HEK293 (cell line): ENCODE data around the gene TOPBP1.

Experiments used
- CTCF ChIA-PET: fragments of 350-600 bp; formaldehyde crosslinking; extraction: SDS; loops from one replicate; lab custom pipeline; 2021; ENCODE audit warnings: antibody characterized with exemption; lab: Yijun Ruan, JAX
- POLR2A ChIA-PET: fragments of 300-600 bp; formaldehyde crosslinking; extraction: SDS; loops from one replicate; lab custom pipeline; 2020; ENCODE audit warnings: antibody characterized with exemption, inconsistent platforms; lab: Yijun Ruan, JAX
- H3K27ac ChIP-seq: fragments of 200-500 bp; sonication (Bioruptor generic); 2 replicates; pipeline ENCODE4 v1.5.1; 2014; ENCODE audit warnings: low read depth, low read length, control low read depth, inconsistent platforms; ENCODE audit errors: extremely low read depth
- H3K36me3 ChIP-seq, 2 experiments: fragments of 200-500 bp in 1 of 2; sonication (Bioruptor generic) in 1 of 2; 1 replicate in 1 of 2; 2 replicates in 1 of 2; pipeline ENCODE4 v1.5.1; 2014 to 2017; ENCODE audit warnings: inconsistent platforms in 2 of 2, low read length in 2 of 2; ENCODE audit not compliant: control insufficient read depth in 2 of 2, insufficient read depth in 1 of 2
- H3K4me1 ChIP-seq: fragments of 200-500 bp; sonication (Bioruptor generic); 2 replicates; pipeline ENCODE4 v1.5.1; 2014; ENCODE audit warnings: mild to moderate bottlenecking, low read length, inconsistent platforms; ENCODE audit not compliant: control insufficient read depth, insufficient read depth
- H3K4me3 ChIP-seq: 2 replicates; pipeline ENCODE4 v1.5.1; 2011; ENCODE audit warnings: low read depth, mild to moderate bottlenecking, control low read depth, low read length, moderate library complexity
- H3K9me3 ChIP-seq: fragments of 200-500 bp; sonication (Bioruptor generic); 2 replicates; pipeline ENCODE4 v1.5.1; 2014; ENCODE audit warnings: low read depth, low read length, inconsistent platforms; ENCODE audit not compliant: control insufficient read depth, insufficient read depth
- ZFHX2 ChIP-seq: fragments of 450-650 bp; formaldehyde crosslinking; conservative IDR thresholded peaks from 2 replicates; pipeline ENCODE4 v1.5.1; 2016; ENCODE audit warnings: missing biosample characterization, missing genetic modification characterization
- ZNF174 ChIP-seq: fragments of 450-650 bp; formaldehyde crosslinking; IDR thresholded peaks from 2 replicates; pipeline ENCODE4 v1.5.0; 2017; ENCODE audit warnings: missing biosample characterization, mild to moderate bottlenecking, missing genetic modification characterization
- ZNF292 ChIP-seq: fragments of 450-650 bp; formaldehyde crosslinking; IDR thresholded peaks from 2 replicates; pipeline ENCODE4 v1.5.1; 2016; ENCODE audit warnings: low read depth, missing biosample characterization, missing genetic modification characterization, borderline replicate concordance
- ZNF521 ChIP-seq: fragments of 450-650 bp; formaldehyde crosslinking; IDR thresholded peaks from 2 replicates; pipeline ENCODE4 v1.5.1; 2017; ENCODE audit warnings: missing biosample characterization, mild to moderate bottlenecking, missing genetic modification characterization
- ZNF596 ChIP-seq: fragments of 450-650 bp; IDR thresholded peaks from 2 replicates; pipeline ENCODE4 v1.5.0; 2018; ENCODE audit warnings: missing biosample characterization, mild to moderate bottlenecking, missing genetic modification characterization, moderate library complexity
- ZNF785 ChIP-seq: fragments of 450-650 bp; formaldehyde crosslinking; IDR thresholded peaks from 2 replicates; pipeline ENCODE4 v1.5.1; 2016; ENCODE audit warnings: missing biosample characterization, missing genetic modification characterization
- TF ChIP-seq, protein P1 (sequence below): fragments of 450-650 bp; formaldehyde crosslinking; IDR thresholded peaks from 2 replicates; pipeline ENCODE4 v1.5.1; 2017; ENCODE audit warnings: missing biosample characterization, missing genetic modification characterization
- TF ChIP-seq, protein P2 (sequence below): fragments of 450-650 bp; formaldehyde crosslinking; IDR thresholded peaks from 2 replicates; pipeline ENCODE4 v1.5.1; 2016; ENCODE audit warnings: missing biosample characterization, missing genetic modification characterization, borderline replicate concordance
- TF ChIP-seq, protein P3 (sequence below): fragments of 450-650 bp; formaldehyde crosslinking; IDR thresholded peaks from 2 replicates; pipeline ENCODE4 v1.5.1; 2017; ENCODE audit warnings: missing biosample characterization, missing genetic modification characterization
- TF ChIP-seq, protein P4 (sequence below): fragments of 450-650 bp; formaldehyde crosslinking; IDR thresholded peaks from 2 replicates; pipeline ENCODE4 v1.5.1; 2016; ENCODE audit warnings: missing biosample characterization, missing genetic modification characterization
- TF ChIP-seq, protein P5 (sequence below): fragments of 450-650 bp; formaldehyde crosslinking; IDR thresholded peaks from 2 replicates; pipeline ENCODE4 v1.5.1; 2016; ENCODE audit warnings: missing biosample characterization, missing genetic modification characterization
- TF ChIP-seq, protein P6 (sequence below): fragments of 450-650 bp; formaldehyde crosslinking; IDR thresholded peaks from 2 replicates; pipeline ENCODE4 v1.5.1; 2016; ENCODE audit warnings: missing biosample characterization, missing genetic modification characterization
- TF ChIP-seq, protein P7 (sequence below): fragments of 450-650 bp; formaldehyde crosslinking; IDR thresholded peaks from 2 replicates; pipeline ENCODE4 v1.5.1; 2016; ENCODE audit warnings: missing biosample characterization, missing genetic modification characterization

TOPBP1 gene

DNA sequence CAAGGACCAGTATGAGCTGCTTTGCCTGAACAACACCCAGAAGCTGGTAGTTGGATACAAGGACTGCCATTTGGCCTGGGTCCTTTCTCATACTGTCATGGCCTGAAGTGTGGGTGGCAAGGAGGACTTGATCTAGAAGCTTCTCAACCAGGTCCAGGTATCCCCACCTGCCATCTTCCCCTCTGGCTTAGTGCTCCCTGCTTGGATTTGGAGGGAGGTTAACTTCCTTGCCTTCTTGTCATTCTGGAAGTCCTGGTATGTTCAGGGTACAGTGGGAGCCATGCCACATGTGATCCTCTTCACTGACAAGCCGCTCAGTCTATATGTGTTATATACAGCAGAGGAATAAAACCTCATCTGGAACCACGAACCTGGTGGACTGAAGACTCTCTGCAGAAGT is 37.7 kb upstream of the TOPBP1 start:
- Histone ChIP-seq H3K4me3 (no peak overlapping the region), H3K27ac (no peak overlapping the region), H3K4me1 (no peaks in the 10 kb centered on the region), H3K9me3 (no peaks in the 10 kb centered on the region), H3K36me3 (no peaks in the 10 kb centered on the region)
- ChIA-PET CTCF (no interaction called here), POLR2A (no interaction called here)
- TF ChIP-seq, protein P1, sequence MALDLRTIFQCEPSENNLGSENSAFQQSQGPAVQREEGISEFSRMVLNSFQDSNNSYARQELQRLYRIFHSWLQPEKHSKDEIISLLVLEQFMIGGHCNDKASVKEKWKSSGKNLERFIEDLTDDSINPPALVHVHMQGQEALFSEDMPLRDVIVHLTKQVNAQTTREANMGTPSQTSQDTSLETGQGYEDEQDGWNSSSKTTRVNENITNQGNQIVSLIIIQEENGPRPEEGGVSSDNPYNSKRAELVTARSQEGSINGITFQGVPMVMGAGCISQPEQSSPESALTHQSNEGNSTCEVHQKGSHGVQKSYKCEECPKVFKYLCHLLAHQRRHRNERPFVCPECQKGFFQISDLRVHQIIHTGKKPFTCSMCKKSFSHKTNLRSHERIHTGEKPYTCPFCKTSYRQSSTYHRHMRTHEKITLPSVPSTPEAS (tag by site-specific recombination), result no peak
- no peak for TF ChIP-seq ZNF521 (tag by site-specific recombination)
- TF ChIP-seq, protein P2, sequence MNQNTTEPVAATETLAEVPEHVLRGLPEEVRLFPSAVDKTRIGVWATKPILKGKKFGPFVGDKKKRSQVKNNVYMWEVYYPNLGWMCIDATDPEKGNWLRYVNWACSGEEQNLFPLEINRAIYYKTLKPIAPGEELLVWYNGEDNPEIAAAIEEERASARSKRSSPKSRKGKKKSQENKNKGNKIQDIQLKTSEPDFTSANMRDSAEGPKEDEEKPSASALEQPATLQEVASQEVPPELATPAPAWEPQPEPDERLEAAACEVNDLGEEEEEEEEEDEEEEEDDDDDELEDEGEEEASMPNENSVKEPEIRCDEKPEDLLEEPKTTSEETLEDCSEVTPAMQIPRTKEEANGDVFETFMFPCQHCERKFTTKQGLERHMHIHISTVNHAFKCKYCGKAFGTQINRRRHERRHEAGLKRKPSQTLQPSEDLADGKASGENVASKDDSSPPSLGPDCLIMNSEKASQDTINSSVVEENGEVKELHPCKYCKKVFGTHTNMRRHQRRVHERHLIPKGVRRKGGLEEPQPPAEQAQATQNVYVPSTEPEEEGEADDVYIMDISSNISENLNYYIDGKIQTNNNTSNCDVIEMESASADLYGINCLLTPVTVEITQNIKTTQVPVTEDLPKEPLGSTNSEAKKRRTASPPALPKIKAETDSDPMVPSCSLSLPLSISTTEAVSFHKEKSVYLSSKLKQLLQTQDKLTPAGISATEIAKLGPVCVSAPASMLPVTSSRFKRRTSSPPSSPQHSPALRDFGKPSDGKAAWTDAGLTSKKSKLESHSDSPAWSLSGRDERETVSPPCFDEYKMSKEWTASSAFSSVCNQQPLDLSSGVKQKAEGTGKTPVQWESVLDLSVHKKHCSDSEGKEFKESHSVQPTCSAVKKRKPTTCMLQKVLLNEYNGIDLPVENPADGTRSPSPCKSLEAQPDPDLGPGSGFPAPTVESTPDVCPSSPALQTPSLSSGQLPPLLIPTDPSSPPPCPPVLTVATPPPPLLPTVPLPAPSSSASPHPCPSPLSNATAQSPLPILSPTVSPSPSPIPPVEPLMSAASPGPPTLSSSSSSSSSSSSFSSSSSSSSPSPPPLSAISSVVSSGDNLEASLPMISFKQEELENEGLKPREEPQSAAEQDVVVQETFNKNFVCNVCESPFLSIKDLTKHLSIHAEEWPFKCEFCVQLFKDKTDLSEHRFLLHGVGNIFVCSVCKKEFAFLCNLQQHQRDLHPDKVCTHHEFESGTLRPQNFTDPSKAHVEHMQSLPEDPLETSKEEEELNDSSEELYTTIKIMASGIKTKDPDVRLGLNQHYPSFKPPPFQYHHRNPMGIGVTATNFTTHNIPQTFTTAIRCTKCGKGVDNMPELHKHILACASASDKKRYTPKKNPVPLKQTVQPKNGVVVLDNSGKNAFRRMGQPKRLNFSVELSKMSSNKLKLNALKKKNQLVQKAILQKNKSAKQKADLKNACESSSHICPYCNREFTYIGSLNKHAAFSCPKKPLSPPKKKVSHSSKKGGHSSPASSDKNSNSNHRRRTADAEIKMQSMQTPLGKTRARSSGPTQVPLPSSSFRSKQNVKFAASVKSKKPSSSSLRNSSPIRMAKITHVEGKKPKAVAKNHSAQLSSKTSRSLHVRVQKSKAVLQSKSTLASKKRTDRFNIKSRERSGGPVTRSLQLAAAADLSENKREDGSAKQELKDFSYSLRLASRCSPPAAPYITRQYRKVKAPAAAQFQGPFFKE (tag by site-specific recombination), result no peak

DNA sequence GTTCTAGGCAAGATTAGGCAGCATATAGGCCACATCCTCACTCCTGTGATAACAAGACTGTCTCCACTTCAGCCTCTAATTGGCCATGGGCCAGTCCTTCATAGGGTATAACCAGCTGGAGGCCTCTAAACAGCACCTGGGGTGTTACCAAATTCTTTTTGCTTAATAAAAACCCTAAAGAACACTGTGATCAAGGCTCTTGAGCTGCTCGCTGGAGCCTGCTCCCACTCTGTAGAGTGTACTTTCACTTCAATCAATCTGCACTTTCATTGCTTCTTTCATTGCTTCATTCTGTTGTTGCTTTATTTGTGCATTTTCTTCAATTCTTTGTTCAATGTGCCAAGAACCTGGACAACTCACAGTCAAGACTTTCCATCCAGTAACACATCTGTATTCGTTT is 36.2 kb upstream of the TOPBP1 start:
- no peaks in the 10 kb centered on the region for H3K4me1 ChIP-seq
- POLR2A ChIA-PET, result no interaction called here
- H3K36me3 ChIP-seq, result no peaks in the 10 kb centered on the region
- CTCF ChIA-PET, result no interaction called here
- H3K27ac ChIP-seq, result no peak overlapping the region
- no peak for TF ChIP-seq ZNF292 (tag by site-specific recombination)
- no peak for TF ChIP-seq ZNF785 (tag by site-specific recombination)
- TF ChIP-seq, protein P3, sequence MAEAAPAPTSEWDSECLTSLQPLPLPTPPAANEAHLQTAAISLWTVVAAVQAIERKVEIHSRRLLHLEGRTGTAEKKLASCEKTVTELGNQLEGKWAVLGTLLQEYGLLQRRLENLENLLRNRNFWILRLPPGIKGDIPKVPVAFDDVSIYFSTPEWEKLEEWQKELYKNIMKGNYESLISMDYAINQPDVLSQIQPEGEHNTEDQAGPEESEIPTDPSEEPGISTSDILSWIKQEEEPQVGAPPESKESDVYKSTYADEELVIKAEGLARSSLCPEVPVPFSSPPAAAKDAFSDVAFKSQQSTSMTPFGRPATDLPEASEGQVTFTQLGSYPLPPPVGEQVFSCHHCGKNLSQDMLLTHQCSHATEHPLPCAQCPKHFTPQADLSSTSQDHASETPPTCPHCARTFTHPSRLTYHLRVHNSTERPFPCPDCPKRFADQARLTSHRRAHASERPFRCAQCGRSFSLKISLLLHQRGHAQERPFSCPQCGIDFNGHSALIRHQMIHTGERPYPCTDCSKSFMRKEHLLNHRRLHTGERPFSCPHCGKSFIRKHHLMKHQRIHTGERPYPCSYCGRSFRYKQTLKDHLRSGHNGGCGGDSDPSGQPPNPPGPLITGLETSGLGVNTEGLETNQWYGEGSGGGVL, result no peak
- TF ChIP-seq, protein P4, sequence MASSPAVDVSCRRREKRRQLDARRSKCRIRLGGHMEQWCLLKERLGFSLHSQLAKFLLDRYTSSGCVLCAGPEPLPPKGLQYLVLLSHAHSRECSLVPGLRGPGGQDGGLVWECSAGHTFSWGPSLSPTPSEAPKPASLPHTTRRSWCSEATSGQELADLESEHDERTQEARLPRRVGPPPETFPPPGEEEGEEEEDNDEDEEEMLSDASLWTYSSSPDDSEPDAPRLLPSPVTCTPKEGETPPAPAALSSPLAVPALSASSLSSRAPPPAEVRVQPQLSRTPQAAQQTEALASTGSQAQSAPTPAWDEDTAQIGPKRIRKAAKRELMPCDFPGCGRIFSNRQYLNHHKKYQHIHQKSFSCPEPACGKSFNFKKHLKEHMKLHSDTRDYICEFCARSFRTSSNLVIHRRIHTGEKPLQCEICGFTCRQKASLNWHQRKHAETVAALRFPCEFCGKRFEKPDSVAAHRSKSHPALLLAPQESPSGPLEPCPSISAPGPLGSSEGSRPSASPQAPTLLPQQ (tag by site-specific recombination), result no peak
- TF ChIP-seq, all 188 proteins: peak for 0
- no peak overlapping the region for H3K4me3 ChIP-seq
- no peaks in the 10 kb centered on the region for H3K9me3 ChIP-seq

DNA sequence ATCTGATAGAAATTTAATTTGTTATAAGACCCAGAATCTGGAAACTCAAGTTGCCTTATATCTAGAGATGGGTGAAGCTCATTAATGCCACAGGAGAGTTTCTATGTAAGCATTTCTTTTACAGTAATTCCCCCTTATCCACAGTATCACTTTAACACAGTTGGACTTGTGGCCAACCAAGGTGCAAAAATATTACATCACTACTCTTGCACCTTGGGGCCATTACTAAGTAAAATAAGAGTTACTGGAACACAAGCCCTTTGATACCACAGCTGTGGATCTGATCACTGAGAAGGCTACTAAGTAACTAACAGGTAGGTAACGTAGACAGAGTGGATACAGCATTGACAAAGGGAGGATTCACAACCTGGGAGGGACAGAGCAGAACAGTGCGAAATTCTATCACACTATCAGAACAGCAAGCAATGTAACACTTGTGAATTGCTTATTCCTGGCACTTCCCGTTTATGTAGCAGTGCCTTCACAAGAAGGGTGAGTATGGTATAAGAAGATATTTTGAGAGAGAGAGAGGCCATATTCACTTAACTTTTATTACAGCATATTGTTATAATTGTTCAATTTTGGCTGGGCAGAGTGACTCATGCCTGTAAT is 33.9 kb upstream of the TOPBP1 start:
- no peak for TF ChIP-seq ZNF596 (tag by site-specific recombination)
- TF ChIP-seq, protein P5, sequence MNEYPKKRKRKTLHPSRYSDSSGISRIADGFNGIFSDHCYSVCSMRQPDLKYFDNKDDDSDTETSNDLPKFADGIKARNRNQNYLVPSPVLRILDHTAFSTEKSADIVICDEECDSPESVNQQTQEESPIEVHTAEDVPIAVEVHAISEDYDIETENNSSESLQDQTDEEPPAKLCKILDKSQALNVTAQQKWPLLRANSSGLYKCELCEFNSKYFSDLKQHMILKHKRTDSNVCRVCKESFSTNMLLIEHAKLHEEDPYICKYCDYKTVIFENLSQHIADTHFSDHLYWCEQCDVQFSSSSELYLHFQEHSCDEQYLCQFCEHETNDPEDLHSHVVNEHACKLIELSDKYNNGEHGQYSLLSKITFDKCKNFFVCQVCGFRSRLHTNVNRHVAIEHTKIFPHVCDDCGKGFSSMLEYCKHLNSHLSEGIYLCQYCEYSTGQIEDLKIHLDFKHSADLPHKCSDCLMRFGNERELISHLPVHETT (tag by site-specific recombination), result no peak
- no peak for TF ChIP-seq ZNF174 (tag by site-specific recombination)
- TF ChIP-seq, protein P6, sequence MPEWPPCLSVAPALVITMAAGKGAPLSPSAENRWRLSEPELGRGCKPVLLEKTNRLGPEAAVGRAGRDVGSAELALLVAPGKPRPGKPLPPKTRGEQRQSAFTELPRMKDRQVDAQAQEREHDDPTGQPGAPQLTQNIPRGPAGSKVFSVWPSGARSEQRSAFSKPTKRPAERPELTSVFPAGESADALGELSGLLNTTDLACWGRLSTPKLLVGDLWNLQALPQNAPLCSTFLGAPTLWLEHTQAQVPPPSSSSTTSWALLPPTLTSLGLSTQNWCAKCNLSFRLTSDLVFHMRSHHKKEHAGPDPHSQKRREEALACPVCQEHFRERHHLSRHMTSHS (tag by site-specific recombination), result no peak
- TF ChIP-seq, protein P7, sequence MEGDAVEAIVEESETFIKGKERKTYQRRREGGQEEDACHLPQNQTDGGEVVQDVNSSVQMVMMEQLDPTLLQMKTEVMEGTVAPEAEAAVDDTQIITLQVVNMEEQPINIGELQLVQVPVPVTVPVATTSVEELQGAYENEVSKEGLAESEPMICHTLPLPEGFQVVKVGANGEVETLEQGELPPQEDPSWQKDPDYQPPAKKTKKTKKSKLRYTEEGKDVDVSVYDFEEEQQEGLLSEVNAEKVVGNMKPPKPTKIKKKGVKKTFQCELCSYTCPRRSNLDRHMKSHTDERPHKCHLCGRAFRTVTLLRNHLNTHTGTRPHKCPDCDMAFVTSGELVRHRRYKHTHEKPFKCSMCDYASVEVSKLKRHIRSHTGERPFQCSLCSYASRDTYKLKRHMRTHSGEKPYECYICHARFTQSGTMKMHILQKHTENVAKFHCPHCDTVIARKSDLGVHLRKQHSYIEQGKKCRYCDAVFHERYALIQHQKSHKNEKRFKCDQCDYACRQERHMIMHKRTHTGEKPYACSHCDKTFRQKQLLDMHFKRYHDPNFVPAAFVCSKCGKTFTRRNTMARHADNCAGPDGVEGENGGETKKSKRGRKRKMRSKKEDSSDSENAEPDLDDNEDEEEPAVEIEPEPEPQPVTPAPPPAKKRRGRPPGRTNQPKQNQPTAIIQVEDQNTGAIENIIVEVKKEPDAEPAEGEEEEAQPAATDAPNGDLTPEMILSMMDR (tag by site-specific recombination), result no peak
- no peak for TF ChIP-seq ZFHX2 (tag by site-specific recombination)
- Histone ChIP-seq H3K4me1 (no peaks in the 10 kb centered on the region), H3K36me3 (no peaks in the 10 kb centered on the region), H3K27ac (no peak overlapping the region), H3K9me3 (no peaks in the 10 kb centered on the region), H3K4me3 (no peak overlapping the region)
- POLR2A ChIA-PET, result no interaction called here
- CTCF ChIA-PET, result no interaction called here
